Coronary artery (tissue), 2 donors: ENCODE results near the gene IFT80.

Experiments used
- DNase-seq: peaks from one replicate; pipeline ENCODE4 v3.0.0-alpha.2; 2017; ENCODE audit warnings: low spot score
- H3K27ac ChIP-seq, 2 donors: fragments of 200-600 bp; sonication (generic); one replicate each; pipeline ENCODE4 v1.5.1; 2016 to 2019
- H3K4me3 ChIP-seq: fragments of 200-600 bp; sonication (generic); 2 replicates; pipeline ENCODE4 v1.5.1; 2016; ENCODE audit warnings: mild to moderate bottlenecking, moderate library complexity
- TF ChIP-seq, protein P1 (sequence below): fragments of 200-600 bp; sonication (generic); IDR thresholded peaks from one replicate; pipeline ENCODE4 v1.5.1; 2019; ENCODE audit warnings: antibody characterized with exemption

The IFT80 gene

DNA sequence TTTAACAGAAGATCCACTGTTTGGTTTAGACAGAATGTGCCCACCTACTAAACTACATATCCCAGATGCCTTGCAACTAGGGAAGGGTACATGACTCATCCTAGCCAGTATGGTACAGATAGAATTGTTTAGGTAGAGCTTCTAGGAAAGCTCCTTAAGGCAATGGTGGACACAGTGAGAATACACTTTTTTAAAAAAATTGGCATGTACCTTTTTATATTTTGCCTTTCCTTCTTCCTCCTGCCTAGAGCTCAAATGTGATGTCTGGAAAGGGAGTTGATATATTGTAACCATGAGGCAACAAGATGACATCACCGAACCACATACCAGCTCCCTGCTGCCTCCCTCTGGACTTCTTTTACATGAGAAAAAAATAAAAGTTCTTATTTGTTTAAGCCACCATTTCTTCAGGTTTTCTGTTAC is 188.2 kb downstream of the IFT80 start:
- TF ChIP-seq, protein P1, sequence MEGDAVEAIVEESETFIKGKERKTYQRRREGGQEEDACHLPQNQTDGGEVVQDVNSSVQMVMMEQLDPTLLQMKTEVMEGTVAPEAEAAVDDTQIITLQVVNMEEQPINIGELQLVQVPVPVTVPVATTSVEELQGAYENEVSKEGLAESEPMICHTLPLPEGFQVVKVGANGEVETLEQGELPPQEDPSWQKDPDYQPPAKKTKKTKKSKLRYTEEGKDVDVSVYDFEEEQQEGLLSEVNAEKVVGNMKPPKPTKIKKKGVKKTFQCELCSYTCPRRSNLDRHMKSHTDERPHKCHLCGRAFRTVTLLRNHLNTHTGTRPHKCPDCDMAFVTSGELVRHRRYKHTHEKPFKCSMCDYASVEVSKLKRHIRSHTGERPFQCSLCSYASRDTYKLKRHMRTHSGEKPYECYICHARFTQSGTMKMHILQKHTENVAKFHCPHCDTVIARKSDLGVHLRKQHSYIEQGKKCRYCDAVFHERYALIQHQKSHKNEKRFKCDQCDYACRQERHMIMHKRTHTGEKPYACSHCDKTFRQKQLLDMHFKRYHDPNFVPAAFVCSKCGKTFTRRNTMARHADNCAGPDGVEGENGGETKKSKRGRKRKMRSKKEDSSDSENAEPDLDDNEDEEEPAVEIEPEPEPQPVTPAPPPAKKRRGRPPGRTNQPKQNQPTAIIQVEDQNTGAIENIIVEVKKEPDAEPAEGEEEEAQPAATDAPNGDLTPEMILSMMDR: no peak
- no peak overlapping the region for H3K27ac ChIP-seq
- DNase-seq: no peak
- no peak overlapping the region for H3K4me3 ChIP-seq

DNA sequence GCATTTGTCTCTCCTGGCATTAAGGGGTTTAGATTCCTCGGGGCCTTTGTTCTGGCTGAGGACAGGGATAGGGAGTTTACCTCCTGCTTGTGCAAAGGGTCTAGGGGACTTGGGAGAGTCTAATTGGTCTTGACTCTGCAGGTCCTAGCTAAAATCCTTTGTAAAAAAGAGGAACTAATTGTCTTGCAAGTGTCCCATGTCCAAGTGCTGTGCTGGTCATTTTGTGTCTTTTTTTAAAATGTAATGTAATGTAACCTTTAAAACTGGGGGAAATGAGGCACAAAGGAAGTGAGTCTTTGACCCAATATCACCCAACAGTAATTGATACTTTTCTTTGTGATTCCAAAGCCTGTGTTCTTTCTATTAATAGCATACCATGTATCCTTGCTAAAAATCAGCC is 188.7 kb downstream of the IFT80 start:
- TF ChIP-seq, protein P1: no peak
- Histone ChIP-seq H3K27ac (no peak overlapping the region), H3K4me3 (no peak overlapping the region)
- no peak for DNase-seq
